ENCODE results near the gene PDE9A. TPM values are rescaled to one million over a fixed set of nuclear protein-coding genes. Genes with fewer than 3 reads are reported as not detected.

The PDE9A gene
- total RNA-seq, 2 experiments from 2014 or later = 7.5 to 9.5 TPM

- ATAC-seq (ENCODE audit: low read depth) (peak; percentile 82), DNase-seq (peak; percentile 55)
- Mint-ChIP-seq H3K4me3 (peak overlapping the region; percentile 75), H3K36me3 (peaks cover 12% of the 10 kb centered on the region), H3K27ac (peak overlapping the region; percentile 99), H3K9me3 (peaks cover 1% of the 10 kb centered on the region), H3K4me1 (peaks cover 46% of the 10 kb centered on the region), H3K27me3 (no peaks in the 10 kb centered on the region)
- POLR2A ChIA-PET = interaction anchor here (0.5 to 2.9 kb wide), 7 partner anchors 9 to 335 kb away, joined by 3 to 36 read pairs (median 4); partner anchors contain the start of gene PDE9A
Measured at GRCh38 chr21:42737951-42738590, 84.7 kb downstream of the PDE9A start.

- DNase-seq = no peak
- H3K9me3 Mint-ChIP-seq = no peaks in the 10 kb centered on the region
- H3K27me3 Mint-ChIP-seq = no peaks in the 10 kb centered on the region
- peaks cover 7% of the 10 kb centered on the region for H3K36me3 Mint-ChIP-seq
- H3K27ac Mint-ChIP-seq = peak overlapping the region; percentile 69
- H3K4me3 Mint-ChIP-seq = no peak overlapping the region
- peaks cover 36% of the 10 kb centered on the region for H3K4me1 Mint-ChIP-seq
- POLR2A ChIA-PET = interaction anchor here (0.9 to 2.9 kb wide), 5 partner anchors 8 to 85 kb away, joined by 3 to 36 read pairs (median 3); partner anchors contain the start of gene PDE9A
- ATAC-seq (ENCODE audit: low read depth) = no peak
Measured at GRCh38 chr21:42739061-42739931, 85.9 kb downstream of the PDE9A start.

- Mint-ChIP-seq H3K36me3 (peaks cover 5% of the 10 kb centered on the region), H3K27ac (peak overlapping the region; percentile 39), H3K9me3 (no peaks in the 10 kb centered on the region), H3K4me3 (no peak overlapping the region), H3K27me3 (no peaks in the 10 kb centered on the region), H3K4me1 (peaks cover 27% of the 10 kb centered on the region)
- no peak for DNase-seq
- no peak for ATAC-seq (ENCODE audit: low read depth)
- POLR2A ChIA-PET = interaction anchor here (0.9 kb wide), 1 partner anchor 56 kb away, joined by 3 read pairs; no protein-coding TSS in a partner anchor
Measured at GRCh38 chr21:42740405-42740909, 87.0 kb downstream of the PDE9A start.

GRCh38 chr21:42741066-42741465 is 87.6 kb downstream of the PDE9A start:
- H3K4me1 Mint-ChIP-seq = peaks cover 26% of the 10 kb centered on the region
- H3K27ac Mint-ChIP-seq = no peak overlapping the region
- no peaks in the 10 kb centered on the region for H3K9me3 Mint-ChIP-seq
- no peak overlapping the region for H3K4me3 Mint-ChIP-seq
- peaks cover 3% of the 10 kb centered on the region for H3K36me3 Mint-ChIP-seq
- no peaks in the 10 kb centered on the region for H3K27me3 Mint-ChIP-seq
- ATAC-seq (ENCODE audit: low read depth) (no peak), DNase-seq (no peak)
- POLR2A ChIA-PET = no interaction called here

- Mint-ChIP-seq H3K27me3 (no peaks in the 10 kb centered on the region), H3K36me3 (peaks cover 2% of the 10 kb centered on the region), H3K9me3 (no peaks in the 10 kb centered on the region), H3K27ac (no peak overlapping the region), H3K4me1 (peaks cover 23% of the 10 kb centered on the region), H3K4me3 (no peak overlapping the region)
- DNase-seq (no peak), ATAC-seq (ENCODE audit: low read depth) (no peak)
- POLR2A ChIA-PET = interaction anchor here (0.6 kb wide), 1 partner anchor 62 kb away, joined by 3 read pairs; no protein-coding TSS in a partner anchor
Measured at GRCh38 chr21:42744520-42745445, 91.4 kb downstream of the PDE9A start.

- POLR2A ChIA-PET = interaction anchor here (0.6 to 3.3 kb wide), 7 partner anchors 7 to 62 kb away, joined by 3 to 36 read pairs (median 3); no protein-coding TSS in a partner anchor
- H3K4me1 Mint-ChIP-seq = peaks cover 21% of the 10 kb centered on the region
- H3K36me3 Mint-ChIP-seq = no peaks in the 10 kb centered on the region
- H3K27ac Mint-ChIP-seq = peak overlapping the region; percentile 95
- peak; percentile 21 for ATAC-seq (ENCODE audit: low read depth)
- no peak for DNase-seq
- no peaks in the 10 kb centered on the region for H3K27me3 Mint-ChIP-seq
- H3K9me3 Mint-ChIP-seq = no peaks in the 10 kb centered on the region
- peak overlapping the region; percentile 72 for H3K4me3 Mint-ChIP-seq
Measured at GRCh38 chr21:42745511-42746239, 92.3 kb downstream of the PDE9A start.

- Mint-ChIP-seq H3K4me3 (peak overlapping the region; percentile 72), H3K27me3 (no peaks in the 10 kb centered on the region), H3K9me3 (no peaks in the 10 kb centered on the region), H3K36me3 (no peaks in the 10 kb centered on the region), H3K27ac (peak overlapping the region; percentile 95), H3K4me1 (peaks cover 21% of the 10 kb centered on the region)
- ATAC-seq (ENCODE audit: low read depth) (no peak), DNase-seq (no peak)
- POLR2A ChIA-PET = interaction anchor here (0.7 to 3.3 kb wide), 7 partner anchors 8 to 92 kb away, joined by 3 to 36 read pairs (median 8); partner anchors contain the start of gene PDE9A
Measured at GRCh38 chr21:42746240-42746592, 92.8 kb downstream of the PDE9A start.

- ATAC-seq (ENCODE audit: low read depth) (peak; percentile 72), DNase-seq (peak; percentile 70)
- peak overlapping the region; percentile 95 for H3K27ac Mint-ChIP-seq
- no peaks in the 10 kb centered on the region for H3K9me3 Mint-ChIP-seq
- H3K27me3 Mint-ChIP-seq = no peaks in the 10 kb centered on the region
- POLR2A ChIA-PET = interaction anchor here (0.7 to 3.3 kb wide), 7 partner anchors 8 to 93 kb away, joined by 3 to 36 read pairs (median 8); partner anchors contain the start of gene PDE9A
- no peaks in the 10 kb centered on the region for H3K36me3 Mint-ChIP-seq
- peaks cover 21% of the 10 kb centered on the region for H3K4me1 Mint-ChIP-seq
- H3K4me3 Mint-ChIP-seq = peak overlapping the region; percentile 72
Measured at GRCh38 chr21:42746593-42747275, 93.3 kb downstream of the PDE9A start.

GRCh38 chr21:42747276-42747701 is 93.9 kb downstream of the PDE9A start:
- Mint-ChIP-seq H3K27ac (peak overlapping the region; percentile 95), H3K4me1 (peaks cover 21% of the 10 kb centered on the region), H3K4me3 (peak overlapping the region; percentile 72), H3K36me3 (no peaks in the 10 kb centered on the region), H3K9me3 (no peaks in the 10 kb centered on the region), H3K27me3 (no peaks in the 10 kb centered on the region)
- POLR2A ChIA-PET = interaction anchor here (1.9 to 3.3 kb wide), 4 partner anchors 9 to 93 kb away, joined by 8 to 36 read pairs (median 11); partner anchors contain the start of gene PDE9A
- DNase-seq (no peak), ATAC-seq (ENCODE audit: low read depth) (no peak)

- peak overlapping the region; percentile 40 for H3K27ac Mint-ChIP-seq
- DNase-seq = no peak
Measured at GRCh38 chr21:42747746-42748351, 94.4 kb downstream of the PDE9A start.

GRCh38 chr21:42748620-42749176 is 95.3 kb downstream of the PDE9A start:
- peaks cover 21% of the 10 kb centered on the region for H3K4me1 Mint-ChIP-seq
- POLR2A ChIA-PET = interaction anchor here (0.6 to 3.3 kb wide), 2 partner anchors 10 to 55 kb away, joined by 3 to 36 read pairs; no protein-coding TSS in a partner anchor
- H3K9me3 Mint-ChIP-seq = no peaks in the 10 kb centered on the region
- H3K27ac Mint-ChIP-seq = peak overlapping the region; percentile 40
- H3K4me3 Mint-ChIP-seq = no peak overlapping the region
- ATAC-seq (ENCODE audit: low read depth) (no peak), DNase-seq (no peak)
- H3K36me3 Mint-ChIP-seq = no peaks in the 10 kb centered on the region
- H3K27me3 Mint-ChIP-seq = no peaks in the 10 kb centered on the region

More at GRCh38 chr21:42747746-42748351, 94.4 kb downstream of the PDE9A start:
- Mint-ChIP-seq H3K9me3 (no peaks in the 10 kb centered on the region), H3K4me3 (no peak overlapping the region), H3K36me3 (no peaks in the 10 kb centered on the region), H3K27me3 (no peaks in the 10 kb centered on the region), H3K4me1 (peaks cover 21% of the 10 kb centered on the region)
- ATAC-seq (ENCODE audit: low read depth) = no peak
- POLR2A ChIA-PET = interaction anchor here (1.9 to 3.3 kb wide), 4 partner anchors 9 to 94 kb away, joined by 8 to 36 read pairs (median 11); partner anchors contain the start of gene PDE9A
